Effector CD8-positive, alpha-beta T cell (primary cell): ENCODE data around the gene MICAL2.

Source experiments
- DNase-seq: peaks from one replicate; lab custom pipeline; 2025; lab: John Stamatoyannopoulos, UW

The MICAL2 gene

DNA sequence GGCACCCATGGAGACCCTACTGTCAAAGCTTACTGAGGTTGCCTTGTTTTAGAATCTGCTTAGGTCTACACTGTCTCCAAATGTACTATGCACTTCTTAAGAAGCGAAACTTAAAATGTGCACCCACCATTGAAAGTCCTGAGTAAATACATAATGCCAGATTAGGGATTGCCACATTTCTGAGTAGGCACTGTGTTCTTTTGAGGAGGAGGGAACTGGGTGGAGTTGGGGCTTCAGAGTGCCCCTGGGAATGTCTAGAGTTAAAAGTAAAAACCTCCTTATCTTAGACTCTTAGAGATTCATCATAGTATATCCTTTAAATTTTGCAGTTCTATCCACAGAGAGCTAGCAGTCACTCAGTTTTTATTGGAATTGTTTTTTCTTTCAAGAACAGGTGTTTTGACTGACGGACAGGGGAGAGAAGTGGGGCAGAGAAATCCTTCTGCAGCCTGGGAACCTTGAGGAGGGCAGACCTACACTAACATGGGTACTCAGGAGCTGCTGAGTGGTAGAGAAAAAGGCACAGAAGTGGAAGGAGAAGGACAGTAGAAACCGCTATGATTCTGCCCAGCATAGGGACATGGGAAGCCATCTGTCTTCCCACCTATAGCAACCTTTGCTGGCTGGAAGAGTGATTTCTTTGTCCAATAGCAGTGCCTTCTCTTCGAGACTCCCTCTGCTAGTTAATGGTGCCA is 33.4 kb upstream of the MICAL2 start:
- no peak for DNase-seq

DNA sequence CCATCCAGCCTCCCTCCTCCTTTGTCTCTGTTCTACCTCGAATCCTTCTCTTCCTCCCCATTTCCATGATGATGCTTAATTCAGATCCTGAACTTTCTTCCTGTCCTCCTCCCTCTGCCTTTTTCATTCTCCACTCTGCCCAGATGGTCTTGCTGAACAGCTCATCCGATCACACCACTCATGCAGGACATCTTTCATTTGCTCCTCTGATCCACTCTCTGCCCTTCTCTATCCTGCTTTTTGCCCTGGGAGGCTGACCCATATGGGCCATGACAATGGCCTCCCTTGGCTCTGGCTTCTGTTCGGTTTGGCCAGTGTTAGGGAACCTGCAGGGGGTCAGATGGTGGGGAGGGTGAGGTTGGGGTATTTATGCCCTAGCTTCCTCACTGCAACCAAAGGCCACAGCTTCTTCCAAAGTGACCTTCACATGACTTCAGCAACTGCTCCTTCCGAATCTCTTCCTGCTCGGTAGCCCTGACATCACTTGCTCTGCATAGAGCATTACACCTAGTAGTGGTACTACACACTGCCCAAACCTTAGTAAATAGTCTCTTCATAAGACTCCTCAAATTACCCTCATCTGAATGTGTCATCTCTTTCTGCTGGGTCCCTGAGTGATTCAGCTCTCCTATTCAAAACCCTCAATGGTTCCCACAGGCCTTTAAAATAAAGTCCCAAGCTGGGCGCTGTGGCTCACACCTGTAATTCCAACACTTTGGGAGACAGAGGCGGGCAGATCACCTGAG is 32.7 kb upstream of the MICAL2 start:
- DNase-seq: no peak

DNA sequence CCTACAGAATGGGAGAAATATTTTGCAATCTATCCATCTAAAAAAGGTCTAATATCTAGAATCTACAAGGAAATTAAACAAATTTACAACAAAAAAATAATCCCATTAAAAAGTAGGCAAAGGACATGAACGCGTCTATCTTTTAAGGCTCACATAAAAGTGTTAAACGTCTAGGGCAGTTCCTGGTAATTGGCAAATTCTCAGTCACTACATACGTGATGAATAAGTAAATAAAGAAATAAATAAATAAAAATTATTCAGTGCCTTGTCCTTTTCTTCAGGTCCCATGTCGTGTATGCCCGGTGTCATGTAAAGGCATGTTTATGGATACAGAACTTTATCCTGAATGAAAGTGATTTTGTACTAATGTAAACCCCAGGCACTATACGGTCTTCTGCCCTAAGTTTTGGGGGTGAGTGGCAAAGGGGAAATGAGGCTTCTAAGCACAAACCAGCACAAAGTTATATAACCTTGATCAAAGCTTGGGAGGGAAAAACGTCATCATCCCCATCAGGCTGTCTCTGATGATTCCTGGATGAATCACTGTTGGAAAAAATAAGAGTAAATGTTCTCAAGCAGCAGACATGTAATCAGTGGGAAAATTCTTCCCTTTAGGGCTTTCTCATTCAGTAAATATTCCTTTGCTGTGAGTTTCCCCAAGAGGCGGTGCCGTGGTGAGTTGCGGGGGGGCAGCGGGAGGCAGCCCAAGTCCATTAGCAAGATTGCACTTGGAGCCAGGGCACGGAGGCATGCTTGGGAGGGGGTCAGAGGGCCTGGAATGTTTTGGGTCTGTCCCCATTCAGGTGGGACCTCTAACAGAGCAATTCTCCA is 30.4 kb upstream of the MICAL2 start:
- no peak for DNase-seq

DNA sequence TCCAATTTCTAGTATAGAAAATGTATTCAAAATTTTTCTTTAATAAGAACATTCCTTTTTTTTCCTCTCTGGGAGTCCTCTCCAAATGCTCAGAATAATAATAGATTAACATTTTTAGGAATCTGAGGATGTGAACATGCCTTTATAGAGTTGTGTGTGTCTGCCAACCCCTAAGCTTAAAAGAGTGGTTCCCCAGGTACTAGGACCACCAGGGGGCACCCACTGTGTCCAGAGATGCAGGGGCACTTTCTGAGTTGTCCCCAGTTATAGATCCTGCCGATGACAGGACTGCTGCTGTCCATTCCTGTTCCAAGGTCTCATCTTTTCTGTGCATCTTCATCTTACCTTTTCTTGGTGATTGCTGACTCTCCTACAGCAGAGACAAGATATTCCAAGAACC is 27.0 kb upstream of the MICAL2 start:
- no peak for DNase-seq

DNA sequence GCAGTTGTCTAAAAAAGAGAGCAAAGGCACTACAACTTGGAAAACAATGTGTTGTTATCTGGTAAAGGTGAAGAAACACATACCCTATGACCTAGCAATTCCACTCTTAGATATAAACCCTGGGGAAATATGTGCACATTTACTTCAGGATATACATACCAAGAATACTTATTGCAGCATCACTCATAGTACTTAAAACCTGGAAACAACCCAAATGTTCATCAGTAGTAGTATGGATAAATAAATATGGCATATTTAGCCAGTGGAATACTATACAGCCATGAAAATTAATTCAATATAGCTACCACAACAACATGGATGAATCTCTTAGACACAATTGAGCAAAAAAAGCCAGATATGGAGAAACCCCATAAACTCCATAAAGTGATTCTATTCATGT is 26.1 kb upstream of the MICAL2 start:
- no peak for DNase-seq

DNA sequence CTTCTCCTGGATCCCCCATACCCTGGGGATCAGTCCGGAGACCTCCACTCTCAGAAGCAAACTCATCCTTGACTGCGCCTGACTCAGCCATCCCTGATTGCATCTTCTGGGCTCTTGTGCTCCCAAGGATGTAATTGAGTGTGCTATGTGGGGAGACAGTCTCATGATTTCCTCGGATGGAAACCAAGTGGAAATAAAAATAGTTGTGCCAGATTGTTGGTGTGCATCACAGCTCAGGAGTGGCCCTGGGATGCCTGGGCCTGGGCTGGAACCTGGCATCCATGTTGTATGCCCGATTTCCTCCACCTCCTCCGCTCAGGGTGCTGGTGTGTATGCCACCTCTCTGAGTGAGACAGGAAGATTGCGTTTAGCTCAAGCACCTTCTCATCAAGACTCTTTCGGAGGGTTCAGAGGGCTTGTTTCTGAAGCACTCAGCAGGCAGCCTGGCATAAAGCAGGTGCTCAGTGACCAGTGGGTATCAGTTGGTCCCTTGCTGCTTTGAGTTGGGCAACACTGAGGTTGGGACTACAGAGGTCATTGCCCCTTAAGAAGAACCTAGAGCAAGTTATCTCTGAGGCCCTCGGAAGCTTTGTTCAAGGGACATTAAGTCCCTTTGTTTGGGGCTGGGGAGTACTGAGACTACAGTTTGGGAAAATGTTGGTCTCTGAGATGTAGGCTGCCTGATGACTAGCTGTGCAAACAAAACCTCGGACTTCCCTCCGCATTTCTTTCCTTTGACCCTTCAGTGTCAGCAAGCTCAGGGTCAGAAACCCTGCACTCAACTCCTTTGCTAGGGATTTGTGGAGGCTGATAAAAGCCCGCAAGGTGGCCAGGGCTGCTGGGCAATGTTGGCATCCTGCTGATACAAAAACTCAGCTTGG is 24.8 kb upstream of the MICAL2 start:
- no peak for DNase-seq

DNA sequence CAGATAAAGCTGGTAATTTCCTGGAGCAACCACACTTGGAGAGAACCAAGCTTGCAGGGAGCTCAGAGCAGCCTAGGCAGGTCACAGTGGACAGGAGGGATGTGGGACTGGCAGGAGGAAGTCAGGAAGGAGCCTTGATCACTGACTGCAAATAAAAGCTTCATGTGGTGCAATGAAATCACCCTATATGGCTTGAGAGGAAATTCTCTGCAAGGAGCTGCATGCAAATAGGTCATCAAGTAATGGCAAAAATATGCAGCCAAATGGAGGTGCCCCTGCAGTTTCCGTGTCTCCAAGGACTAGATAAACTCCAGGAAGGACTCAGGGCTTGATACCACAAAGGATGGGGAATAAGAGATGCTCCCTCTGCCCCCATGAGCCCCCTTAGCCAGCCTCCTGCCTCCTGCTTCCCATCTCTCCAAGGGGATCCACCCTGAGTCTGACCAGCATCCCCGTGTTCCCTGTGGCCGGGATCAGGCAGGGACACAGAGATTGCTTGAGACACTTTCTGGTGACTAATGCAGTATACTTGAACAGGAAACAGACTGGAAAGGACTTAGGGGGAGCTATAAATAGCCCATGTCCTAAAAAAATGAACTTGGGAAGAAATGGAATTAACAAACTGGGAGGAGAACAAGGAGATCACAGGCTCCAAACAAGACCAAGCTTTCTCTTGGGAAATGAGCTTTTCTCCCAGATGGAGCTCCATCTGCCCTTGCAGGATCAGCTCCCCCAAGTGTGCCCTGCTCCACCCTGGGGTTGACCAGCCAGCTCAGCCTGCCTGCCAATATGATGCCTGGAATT is 23.9 kb upstream of the MICAL2 start:
- DNase-seq: no peak

DNA sequence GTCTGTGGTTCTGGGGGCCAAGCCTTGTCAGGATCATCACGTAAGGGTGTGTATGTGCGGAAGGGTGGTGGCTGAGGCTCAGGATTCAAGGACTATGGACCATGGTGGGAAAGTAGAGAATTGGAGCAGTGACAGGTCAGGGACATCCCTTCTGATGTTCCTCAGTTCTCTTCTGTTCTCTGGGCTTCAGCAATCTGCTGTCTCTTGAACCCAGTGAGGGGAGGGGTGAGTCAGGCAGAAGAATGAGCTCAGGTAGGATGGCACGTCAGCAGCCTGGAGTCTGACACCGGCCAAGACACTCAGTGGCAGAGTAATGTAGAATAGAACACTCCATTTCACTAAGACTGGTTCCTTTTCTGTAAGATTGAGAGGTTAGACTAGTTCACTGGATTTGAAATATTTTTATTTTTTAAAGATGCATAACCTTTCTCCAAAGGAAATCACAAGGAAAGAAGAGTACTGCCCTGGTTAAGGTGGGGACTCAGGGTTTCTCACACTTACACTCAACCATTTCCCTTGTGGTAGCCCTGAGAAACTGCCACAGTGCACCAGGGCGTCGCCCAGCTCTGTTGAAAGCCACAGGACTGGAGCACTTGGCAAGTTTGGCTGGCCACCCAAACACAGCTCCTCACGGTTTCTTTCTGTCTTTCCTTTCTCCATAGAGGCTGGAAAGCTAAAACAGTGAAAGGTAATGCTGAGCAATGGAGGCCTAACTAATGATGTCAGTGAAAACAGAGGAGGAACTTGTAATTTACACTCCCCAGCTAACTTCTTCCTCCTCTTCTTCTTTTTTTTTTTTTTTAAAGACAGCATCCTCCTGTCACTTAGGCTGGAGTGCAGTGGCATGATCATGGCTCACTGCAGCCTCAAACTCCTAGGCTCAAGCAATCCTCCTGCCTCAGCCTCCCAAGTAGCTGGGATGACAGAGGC is 23.1 kb upstream of the MICAL2 start:
- no peak for DNase-seq

DNA sequence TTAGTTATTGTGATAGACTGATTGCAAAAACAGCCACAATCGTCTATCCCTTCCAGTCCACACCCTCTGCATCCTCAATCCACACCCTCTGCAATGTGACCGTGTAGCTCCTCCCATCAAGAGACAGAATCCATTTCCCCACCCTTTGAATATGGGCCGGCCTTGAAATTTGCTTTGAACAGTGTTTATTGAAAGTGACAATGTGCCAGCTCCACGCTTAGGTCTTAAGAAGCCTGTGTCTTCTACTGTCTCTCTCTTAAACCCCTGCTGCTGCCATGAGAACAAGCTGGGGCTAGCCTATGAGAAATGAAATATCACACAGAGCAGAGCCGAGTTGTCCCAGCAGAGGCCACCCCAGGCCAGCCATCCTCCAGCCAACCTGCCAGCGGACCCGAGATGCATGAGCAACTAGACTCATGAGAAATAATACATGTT is 22.3 kb upstream of the MICAL2 start:
- no peak for DNase-seq

DNA sequence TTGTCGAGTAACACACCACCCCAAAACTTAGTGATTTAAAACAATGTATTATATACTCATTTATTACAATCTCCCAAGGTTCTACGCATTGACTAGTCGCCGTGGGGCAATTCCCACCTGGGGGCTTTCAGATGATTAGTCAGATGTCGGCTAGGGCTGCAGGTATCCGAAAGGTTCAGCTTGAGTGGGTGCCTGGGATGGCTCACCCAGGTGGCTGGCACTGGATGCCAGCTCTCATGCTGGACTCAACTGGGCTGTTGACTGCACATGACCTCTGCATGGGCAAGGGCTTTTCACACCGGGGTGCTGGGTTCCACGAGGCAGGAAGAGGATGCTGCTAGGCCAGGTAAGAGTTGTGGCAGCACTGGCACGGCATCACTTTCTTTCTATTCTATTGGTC is 21.9 kb upstream of the MICAL2 start:
- no peak for DNase-seq

DNA sequence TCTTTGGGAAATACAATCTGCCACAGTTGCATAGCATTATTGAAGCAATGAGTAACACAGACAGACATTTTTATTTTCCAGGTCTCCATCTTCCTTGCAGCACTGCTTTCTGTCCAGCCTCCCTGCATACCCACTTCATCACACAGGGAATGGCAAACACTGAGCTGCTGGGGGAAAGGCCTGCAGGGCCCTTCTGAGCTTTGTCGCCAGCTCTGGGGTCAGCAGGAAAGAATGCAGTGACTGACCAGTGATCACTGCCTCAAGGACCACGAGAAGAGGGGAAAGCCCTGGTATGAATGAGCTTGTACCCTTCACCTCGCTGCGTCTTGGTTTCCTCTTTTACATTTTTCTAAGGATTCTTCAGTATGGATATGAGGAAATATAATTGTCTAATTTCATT is 21.3 kb upstream of the MICAL2 start:
- DNase-seq: no peak

DNA sequence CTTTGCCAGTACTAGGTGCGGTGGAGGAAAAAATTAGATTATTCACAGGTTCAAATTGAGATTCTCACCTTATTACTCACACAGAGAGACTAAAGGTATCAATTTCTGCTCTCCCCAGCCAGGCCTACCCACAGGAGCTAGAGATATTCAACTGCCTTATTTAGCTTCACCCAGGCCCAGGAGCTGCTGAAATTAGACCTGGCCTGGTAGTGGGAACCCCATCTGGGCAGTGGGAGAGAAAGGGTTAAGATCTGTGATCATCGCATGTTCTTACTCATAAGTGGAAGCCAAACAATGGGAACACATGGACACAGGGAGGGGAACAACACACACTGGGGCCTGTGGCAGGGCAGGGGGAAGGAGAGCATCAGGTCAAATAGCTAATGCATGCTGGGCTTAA is 20.9 kb upstream of the MICAL2 start:
- no peak for DNase-seq

DNA sequence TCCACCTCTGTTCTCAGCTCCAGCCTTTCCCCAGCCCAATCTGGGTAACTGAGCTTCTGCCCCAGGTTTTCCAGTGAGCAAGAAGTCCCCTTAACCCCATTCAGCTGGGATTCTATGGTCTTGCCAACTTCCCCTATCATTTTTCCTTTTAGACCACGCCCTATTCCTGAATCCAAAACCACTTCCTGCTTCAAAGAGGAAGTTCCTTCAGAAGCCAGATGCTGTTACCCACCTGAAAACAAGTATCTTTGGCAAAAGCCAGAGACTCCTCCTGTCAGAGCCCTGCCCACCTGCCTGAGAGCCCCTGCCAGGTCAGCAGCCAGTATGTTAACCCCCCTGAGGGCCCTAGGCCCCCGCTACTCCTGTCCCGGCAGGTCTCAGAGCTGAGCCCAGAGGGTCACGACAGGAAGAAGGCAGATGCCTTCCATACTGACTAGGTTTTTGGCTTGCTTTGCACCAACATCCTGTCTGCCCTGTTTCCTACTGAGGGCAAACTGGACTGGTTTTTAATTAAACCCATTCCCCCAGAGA is 20.3 kb upstream of the MICAL2 start:
- DNase-seq: no peak

DNA sequence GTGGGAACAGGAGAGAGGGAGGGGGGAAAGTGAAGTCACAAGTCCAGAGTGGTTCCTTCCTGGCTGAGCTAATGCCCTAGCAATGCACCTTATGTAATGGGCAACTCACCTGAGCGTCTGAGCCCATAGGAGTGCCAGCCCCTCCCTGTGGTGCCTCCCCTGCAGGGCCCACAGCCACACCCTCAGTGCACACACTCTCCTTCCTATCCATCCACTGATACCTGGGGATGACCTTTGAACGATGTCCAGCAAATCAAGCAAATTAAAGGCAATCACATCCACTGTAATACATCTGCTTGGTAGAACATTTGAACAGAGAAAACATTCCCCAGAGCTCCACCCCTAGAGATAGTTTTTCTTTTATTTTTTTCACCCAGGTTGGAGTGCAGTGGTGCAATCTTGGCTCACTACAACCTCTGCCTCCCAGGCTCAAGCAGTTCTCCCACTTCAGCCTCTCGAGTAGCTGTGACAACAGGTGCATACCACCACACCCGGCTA is 19.6 kb upstream of the MICAL2 start:
- no peak for DNase-seq

DNA sequence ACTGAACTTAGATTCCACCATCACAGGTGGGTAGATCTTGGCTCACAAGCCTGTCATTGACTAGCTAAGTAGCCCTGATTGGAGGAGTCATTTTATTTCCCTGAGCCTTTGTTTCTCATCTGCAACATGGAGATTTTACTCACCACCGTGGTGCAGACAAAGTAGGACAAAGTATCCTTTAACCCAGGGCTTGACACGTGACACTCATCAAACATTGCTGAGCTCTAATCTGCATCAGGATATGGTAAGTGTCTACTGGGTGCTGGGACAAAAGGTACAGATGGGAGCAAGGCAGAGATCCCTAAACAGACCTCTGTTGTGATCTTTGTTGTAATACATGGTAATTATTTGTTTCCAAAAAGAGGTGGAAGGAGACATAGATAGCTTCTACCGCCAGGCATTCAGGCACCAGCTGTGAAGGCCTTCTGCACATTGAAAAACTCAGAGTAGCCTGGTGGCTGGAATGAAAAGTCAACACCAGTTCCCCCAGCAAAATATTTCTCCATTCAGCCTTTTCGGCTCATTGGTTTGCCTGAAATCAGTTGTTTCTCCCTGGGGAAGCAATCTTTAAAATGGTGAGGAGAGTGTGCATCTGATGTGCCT is 18.3 kb upstream of the MICAL2 start:
- no peak for DNase-seq

DNA sequence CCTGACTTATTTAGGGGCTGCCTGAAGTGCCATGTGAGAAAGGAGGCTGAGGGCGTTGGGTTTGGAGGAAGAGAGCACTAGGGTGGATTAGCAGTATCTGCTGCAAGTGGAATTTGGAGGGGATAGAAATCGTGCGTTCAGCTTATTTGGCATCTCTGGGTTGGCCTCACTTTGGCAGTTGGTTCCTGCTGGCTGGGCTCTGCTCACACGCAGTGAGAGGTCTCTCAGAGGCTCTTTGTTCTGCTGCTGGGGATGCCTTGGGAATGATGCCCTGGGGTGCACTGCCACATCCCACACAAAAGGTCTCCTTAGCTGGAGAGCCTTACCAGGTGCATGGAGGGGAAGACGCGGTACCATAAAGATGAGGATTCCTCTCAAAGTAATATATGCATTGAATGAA is 17.7 kb upstream of the MICAL2 start:
- DNase-seq: no peak

DNA sequence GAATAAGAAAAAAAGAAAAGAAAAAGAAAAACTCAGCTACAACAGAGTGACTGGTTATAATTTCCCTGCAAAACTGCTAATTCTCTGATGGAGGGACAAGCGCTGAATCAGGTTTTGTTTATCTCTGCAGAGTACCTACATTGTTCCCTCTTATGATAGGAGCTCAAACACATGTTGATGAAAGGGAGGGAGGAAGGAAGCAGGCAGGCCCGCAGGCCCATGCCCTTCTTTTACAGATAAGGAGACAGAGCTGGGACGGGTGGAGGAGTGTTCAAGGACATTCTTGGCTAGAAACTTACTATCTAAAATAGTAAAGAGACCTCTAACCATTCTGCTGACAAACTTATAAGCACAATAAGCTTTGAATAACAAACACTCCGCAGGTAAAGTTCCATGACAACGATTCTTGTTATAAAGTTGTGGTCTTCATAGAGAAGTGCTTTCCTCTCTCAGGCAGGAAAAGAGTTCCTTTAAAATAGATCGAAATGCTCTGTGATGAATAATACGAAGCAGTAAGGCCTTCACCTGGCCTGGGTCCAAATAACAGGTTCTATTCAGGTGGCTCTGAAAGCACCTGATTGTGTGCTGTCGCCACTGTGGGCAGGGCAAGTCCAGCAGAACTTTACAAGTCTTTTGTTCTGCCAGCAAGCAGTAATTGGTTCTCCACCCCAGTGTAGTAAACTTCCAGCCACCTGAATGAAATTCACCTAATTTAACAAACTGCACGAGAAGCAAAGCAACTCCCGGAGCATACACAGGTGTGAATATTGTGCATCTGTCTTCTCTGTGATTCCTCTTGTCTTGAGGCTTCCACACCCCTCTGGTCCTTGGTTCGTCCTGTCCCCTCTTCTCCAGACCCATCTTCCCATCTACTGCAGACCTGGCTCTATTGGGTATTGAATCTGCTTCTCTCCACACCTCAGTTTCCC is 15.3 kb upstream of the MICAL2 start:
- DNase-seq: no peak

DNA sequence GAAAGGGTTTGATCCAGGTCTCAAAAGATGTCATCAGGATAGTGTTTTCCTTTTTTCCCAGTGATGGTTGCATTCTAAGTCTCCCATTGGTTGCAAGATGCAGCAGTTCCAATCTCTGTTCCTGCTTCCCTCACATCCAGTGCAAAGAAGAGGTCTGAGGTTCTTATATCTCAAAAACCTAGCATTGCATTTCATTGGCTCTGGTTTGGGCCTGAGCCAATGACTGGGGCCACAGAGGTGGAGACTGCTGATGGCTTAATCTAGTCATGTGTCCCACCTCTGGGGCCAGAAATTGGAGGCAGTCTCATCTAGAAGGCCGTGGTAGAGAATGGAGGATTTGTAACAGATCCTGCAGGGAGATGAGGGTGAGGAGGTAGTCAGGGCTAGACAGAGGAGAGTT is 13.2 kb upstream of the MICAL2 start:
- DNase-seq: no peak
